Left ventricle myocardium inferior (tissue), 1 donor: ENCODE data around the gene TRIM33. TPM values are rescaled to one million over a fixed set of nuclear protein-coding genes. Genes with fewer than 3 reads are reported as not detected.

Experiments
- DNase-seq: peaks from one replicate; pipeline ENCODE4 v3.0.0-alpha.2; 2020
- H3K27ac ChIP-seq: fragments of 200-600 bp; replicated peaks from 2 replicates; pipeline ENCODE4 v1.8.0; 2021
- H3K27me3 ChIP-seq: fragments of 200-600 bp; 2 replicates; pipeline ENCODE4 v1.8.0; 2021; ENCODE audit warnings: low read depth
- H3K36me3 ChIP-seq: fragments of 200-600 bp; 2 replicates; pipeline ENCODE4 v1.8.0; 2021
- H3K4me1 ChIP-seq: fragments of 200-600 bp; 2 replicates; pipeline ENCODE4 v1.8.0; 2021
- H3K4me3 ChIP-seq: fragments of 200-600 bp; 2 replicates; pipeline ENCODE4 v1.8.0; 2021; ENCODE audit warnings: mild to moderate bottlenecking, moderate library complexity
- H3K9me3 ChIP-seq: fragments of 200-600 bp; replicated peaks from 2 replicates; pipeline ENCODE4 v1.8.0; 2021
- intact Hi-C: fragments of 100-400 bp; cut with micrococcal nuclease; formaldehyde crosslinking; loops from one replicate; pipeline ENCODE4 v1.11.0; 2022
- total RNA-seq: library from RNA; stranded (reverse); fragmentation: NEBNext Ultra II Directional; extraction: Animal tissue kit (Norgen Biotek cat#: 25700); gene quantifications from one replicate; pipeline ENCODE4 v1.2.1, GENCODE V29; 2021
- TF ChIP-seq, protein P1 (sequence below): fragments of 200-600 bp; IDR thresholded peaks from 2 replicates; pipeline ENCODE4 v1.8.0; 2021; ENCODE audit warnings: antibody characterized with exemption, mild to moderate bottlenecking, borderline replicate concordance
- donor health status: DM: no; HTN: yes; CAD: no; lungs with severe emphysema.

Gene TRIM33
- total RNA-seq, 1 donor from 2014 or later, result 14.2 TPM

DNA sequence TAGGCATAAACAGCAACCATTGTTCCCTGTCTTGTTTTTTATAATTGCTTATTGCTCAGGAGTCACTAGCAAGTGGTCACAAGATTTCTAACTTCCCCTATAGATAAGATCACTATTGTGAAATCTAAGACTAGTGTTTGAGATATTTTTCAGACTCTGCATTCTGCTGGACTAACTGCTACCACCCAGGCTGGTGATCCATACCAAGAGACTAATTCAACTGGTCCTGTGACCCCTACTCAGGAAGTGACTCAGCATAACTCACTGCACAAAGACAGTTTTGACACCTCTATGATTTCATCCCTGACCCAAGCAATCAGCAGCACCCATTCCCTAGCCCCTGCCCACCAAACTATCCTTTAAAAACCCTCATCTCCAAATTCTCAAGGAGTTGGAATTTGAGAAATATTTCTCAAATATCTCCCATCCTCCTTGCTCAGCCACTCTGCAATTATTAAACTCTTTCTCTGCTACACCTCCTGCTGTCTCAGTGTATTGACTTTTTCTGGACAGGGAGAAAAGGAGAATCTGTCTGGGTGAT lies 52.7 kb downstream of the TRIM33 start:
- Histone ChIP-seq H3K27ac (peak overlapping the region; percentile 11), H3K36me3 (peaks cover 28% of the 10 kb centered on the region), H3K4me3 (no peak overlapping the region), H3K27me3 (no peaks in the 10 kb centered on the region), H3K4me1 (peaks cover 29% of the 10 kb centered on the region), H3K9me3 (no peaks in the 10 kb centered on the region)
- no peak for DNase-seq
- TF ChIP-seq, protein P1, sequence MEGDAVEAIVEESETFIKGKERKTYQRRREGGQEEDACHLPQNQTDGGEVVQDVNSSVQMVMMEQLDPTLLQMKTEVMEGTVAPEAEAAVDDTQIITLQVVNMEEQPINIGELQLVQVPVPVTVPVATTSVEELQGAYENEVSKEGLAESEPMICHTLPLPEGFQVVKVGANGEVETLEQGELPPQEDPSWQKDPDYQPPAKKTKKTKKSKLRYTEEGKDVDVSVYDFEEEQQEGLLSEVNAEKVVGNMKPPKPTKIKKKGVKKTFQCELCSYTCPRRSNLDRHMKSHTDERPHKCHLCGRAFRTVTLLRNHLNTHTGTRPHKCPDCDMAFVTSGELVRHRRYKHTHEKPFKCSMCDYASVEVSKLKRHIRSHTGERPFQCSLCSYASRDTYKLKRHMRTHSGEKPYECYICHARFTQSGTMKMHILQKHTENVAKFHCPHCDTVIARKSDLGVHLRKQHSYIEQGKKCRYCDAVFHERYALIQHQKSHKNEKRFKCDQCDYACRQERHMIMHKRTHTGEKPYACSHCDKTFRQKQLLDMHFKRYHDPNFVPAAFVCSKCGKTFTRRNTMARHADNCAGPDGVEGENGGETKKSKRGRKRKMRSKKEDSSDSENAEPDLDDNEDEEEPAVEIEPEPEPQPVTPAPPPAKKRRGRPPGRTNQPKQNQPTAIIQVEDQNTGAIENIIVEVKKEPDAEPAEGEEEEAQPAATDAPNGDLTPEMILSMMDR, result no peak
- intact Hi-C loops, result no loop called here

DNA sequence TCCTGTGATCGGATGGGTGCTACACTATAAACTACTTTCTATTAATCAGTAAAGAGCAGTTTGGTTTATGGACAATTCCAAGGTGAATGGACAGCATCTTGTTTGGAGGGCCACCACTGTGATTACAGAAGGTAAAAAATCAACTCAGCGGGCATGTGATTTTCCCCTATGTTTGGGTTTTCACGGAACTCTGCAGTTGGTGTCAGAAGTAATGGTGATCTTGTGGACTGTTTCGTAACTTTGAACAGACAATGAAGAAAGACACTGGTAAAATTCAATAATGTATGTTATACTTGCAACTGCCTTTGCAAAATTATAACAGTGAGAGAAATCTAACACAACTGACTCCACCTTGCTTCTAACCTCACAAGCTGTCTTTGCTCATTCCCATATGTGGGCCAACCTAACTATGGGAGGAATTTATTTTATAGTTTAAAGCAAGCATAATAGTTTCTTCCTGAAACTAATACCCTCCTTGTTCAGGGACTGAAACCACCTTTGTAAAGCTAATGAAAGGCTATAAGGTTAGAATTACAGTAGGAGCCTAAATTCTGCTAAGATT lies 53.2 kb downstream of the TRIM33 start:
- intact Hi-C loops, result no loop called here
- peaks cover 29% of the 10 kb centered on the region for H3K4me1 ChIP-seq
- TF ChIP-seq, protein P1, result no peak
- H3K4me3 ChIP-seq, result no peak overlapping the region
- DNase-seq, result no peak
- peaks cover 30% of the 10 kb centered on the region for H3K36me3 ChIP-seq
- no peaks in the 10 kb centered on the region for H3K9me3 ChIP-seq
- no peaks in the 10 kb centered on the region for H3K27me3 ChIP-seq
- H3K27ac ChIP-seq, result peak overlapping the region; percentile 11

DNA sequence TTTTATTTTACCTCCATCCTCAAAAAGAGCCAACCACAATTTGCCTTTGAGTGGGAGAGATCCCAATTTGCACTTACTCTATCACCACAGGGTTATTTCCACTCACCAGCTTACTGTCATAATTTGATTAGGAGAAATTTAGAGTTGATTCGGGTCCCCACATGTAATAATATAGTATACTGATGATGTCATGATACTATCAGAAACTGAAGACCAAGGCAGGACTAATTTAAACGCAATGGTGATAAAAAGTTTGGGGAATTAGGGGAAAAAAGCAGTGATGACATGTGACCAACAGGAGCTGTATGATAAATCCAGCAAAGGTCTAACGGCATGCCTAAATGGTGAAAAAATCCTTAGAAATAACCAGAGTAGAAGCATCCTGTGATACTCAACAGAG lies 54.4 kb downstream of the TRIM33 start:
- DNase-seq, result no peak
- H3K36me3 ChIP-seq, result peaks cover 26% of the 10 kb centered on the region

DNA sequence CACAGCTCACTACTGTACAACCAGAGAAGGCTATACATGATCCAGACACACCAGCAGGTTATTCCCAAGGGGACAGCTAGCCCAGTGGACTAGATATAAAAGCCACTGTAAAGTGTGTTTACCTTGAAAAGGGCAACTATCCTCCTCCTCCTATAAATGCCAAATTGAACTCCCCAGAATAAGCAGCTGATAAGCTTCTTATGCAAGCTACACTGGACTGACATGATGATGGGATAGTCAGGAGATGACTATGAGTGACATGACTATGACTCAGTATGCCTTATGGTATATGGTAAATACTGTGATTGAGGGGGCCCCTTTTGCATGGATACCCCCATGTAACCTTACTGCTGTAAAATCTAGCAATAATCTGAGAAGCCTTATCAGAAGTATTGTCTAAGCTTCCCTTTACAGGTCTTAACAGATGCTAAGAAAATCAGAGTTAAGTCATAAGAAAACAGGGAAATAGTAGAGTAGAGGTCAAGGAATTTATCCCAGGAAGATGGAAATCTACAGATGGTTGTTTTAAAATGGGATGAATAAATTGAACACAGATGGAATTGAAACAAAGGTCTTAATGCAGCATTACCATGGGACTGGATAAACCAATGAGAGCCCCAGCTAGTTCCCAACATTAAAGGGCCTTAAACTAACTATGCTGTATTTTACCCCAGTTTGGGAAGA lies 55.8 kb downstream of the TRIM33 start:
- H3K4me3 ChIP-seq, result no peak overlapping the region
- DNase-seq, result no peak
- H3K27me3 ChIP-seq, result no peaks in the 10 kb centered on the region
- H3K4me1 ChIP-seq, result peaks cover 29% of the 10 kb centered on the region
- intact Hi-C loops, result no loop called here
- peaks cover 26% of the 10 kb centered on the region for H3K36me3 ChIP-seq
- H3K27ac ChIP-seq, result no peak overlapping the region
- TF ChIP-seq, protein P1, result no peak
- no peaks in the 10 kb centered on the region for H3K9me3 ChIP-seq

More for the DNA sequence above, 54.4 kb downstream of the TRIM33 start:
- H3K4me1 ChIP-seq, result peaks cover 29% of the 10 kb centered on the region
- H3K9me3 ChIP-seq, result no peaks in the 10 kb centered on the region
- H3K4me3 ChIP-seq, result no peak overlapping the region
- no peaks in the 10 kb centered on the region for H3K27me3 ChIP-seq
- intact Hi-C loops, result no loop called here
- TF ChIP-seq, protein P1, result no peak
- no peak overlapping the region for H3K27ac ChIP-seq

DNA sequence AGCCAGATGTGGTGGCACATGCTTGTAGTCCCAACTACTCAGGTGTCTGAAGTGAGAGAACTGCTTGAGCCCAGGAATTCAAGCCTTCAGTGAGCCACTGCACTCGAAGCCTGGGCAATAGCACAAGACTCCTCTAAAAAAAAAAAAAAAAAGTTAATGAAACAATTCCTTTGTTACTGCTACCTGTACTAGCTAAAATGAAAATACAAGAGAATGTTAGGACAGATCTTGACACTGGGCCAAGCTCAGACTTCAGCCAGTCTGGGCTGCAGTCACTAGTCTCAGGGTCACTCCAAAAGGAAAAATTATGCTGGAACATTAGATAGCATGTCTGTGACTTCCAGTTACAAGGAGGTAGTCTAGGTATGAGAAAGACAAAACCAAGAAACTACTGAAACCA lies 56.5 kb downstream of the TRIM33 start:
- TF ChIP-seq, protein P1, result no peak
- H3K27ac ChIP-seq, result no peak overlapping the region
- peaks cover 29% of the 10 kb centered on the region for H3K4me1 ChIP-seq
- no peak for DNase-seq
- no peaks in the 10 kb centered on the region for H3K9me3 ChIP-seq
- H3K27me3 ChIP-seq, result no peaks in the 10 kb centered on the region
- peaks cover 26% of the 10 kb centered on the region for H3K36me3 ChIP-seq
- no peak overlapping the region for H3K4me3 ChIP-seq
- intact Hi-C loops, result no loop called here
